HUES48 (cell line): ENCODE data around the gene PCLO.
"Not testable (repeated sequence)": the region's sequence is repeated elsewhere in the genome, so short reads cannot be mapped to it uniquely, and the experiment has no call there.

Experiments
- H3K27ac ChIP-seq: one replicate; pipeline ENCODE4 v1.7.0; 2013; ENCODE audit warnings: low read depth, low read length, inconsistent platforms
- H3K27me3 ChIP-seq: 2 replicates; pipeline ENCODE4 v1.6.1; 2013; ENCODE audit warnings: mild to moderate bottlenecking, low read length; ENCODE audit not compliant: control insufficient read depth, insufficient read depth
- H3K36me3 ChIP-seq: 2 replicates; pipeline ENCODE4 v1.6.1; 2013; ENCODE audit warnings: low read length; ENCODE audit not compliant: control insufficient read depth, insufficient read depth
- H3K4me1 ChIP-seq: 2 replicates; pipeline ENCODE4 v1.6.1; 2013; ENCODE audit warnings: mild to moderate bottlenecking, low read length; ENCODE audit not compliant: control insufficient read depth, insufficient read depth
- H3K4me3 ChIP-seq: 2 replicates; pipeline ENCODE4 v1.5.1; 2013; ENCODE audit warnings: mild to moderate bottlenecking, low read depth, low read length
- H3K9ac ChIP-seq: 2 replicates; pipeline ENCODE4 v1.6.1; 2013; ENCODE audit warnings: mild to moderate bottlenecking, low read depth, low read length, moderate library complexity
- H3K9me3 ChIP-seq: 2 replicates; pipeline ENCODE4 v1.6.1; 2013; ENCODE audit warnings: low read length; ENCODE audit not compliant: control insufficient read depth, insufficient read depth

The PCLO gene

DNA sequence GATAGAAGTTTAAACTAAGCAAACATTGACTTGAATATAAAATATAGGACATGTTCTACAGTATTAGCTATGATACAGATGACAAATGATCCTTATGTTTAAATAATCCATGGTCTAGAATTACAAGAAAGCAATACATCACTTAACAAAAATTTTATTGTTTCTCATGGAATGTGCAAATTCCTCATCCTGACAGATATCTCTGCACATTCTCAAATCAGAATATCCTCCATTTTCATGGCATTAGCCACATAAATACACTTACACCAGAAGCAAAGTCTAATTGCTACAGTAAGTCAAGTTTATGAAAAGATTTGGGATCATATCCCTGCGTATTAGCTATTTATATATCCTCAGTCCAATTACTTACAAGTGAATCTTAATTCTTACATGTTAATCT is 57.6 kb downstream of the PCLO start:
- H3K4me1 ChIP-seq, result peaks cover 5% of the 10 kb centered on the region
- no peaks in the 10 kb centered on the region for H3K36me3 ChIP-seq
- no peak overlapping the region for H3K9ac ChIP-seq
- H3K9me3 ChIP-seq, result no peaks in the 10 kb centered on the region
- H3K27ac ChIP-seq, result no peak overlapping the region
- H3K27me3 ChIP-seq, result no peaks in the 10 kb centered on the region
- no peak overlapping the region for H3K4me3 ChIP-seq

DNA sequence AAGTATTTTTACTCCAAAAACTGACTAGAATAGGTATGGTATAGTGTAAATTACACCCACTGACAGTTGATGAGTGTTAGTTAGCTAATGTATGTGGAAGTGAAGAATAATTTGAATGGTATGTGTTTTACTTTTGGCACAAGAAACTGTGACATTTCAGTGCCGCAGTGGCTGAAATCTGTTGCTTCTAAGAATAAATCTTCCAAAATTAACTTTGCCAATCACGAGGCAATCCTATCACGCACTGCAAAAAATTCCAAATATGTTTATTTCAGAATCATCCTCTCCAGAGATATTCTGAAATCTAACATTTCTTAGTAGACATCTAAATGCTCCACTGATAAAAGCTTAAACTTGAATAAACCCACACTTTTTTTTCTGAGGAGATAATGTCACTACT is 61.2 kb downstream of the PCLO start:
- H3K27ac ChIP-seq, result no peak overlapping the region
- no peaks in the 10 kb centered on the region for H3K36me3 ChIP-seq
- no peaks in the 10 kb centered on the region for H3K27me3 ChIP-seq
- no peak overlapping the region for H3K9ac ChIP-seq
- peaks cover 5% of the 10 kb centered on the region for H3K4me1 ChIP-seq
- no peaks in the 10 kb centered on the region for H3K9me3 ChIP-seq
- no peak overlapping the region for H3K4me3 ChIP-seq

DNA sequence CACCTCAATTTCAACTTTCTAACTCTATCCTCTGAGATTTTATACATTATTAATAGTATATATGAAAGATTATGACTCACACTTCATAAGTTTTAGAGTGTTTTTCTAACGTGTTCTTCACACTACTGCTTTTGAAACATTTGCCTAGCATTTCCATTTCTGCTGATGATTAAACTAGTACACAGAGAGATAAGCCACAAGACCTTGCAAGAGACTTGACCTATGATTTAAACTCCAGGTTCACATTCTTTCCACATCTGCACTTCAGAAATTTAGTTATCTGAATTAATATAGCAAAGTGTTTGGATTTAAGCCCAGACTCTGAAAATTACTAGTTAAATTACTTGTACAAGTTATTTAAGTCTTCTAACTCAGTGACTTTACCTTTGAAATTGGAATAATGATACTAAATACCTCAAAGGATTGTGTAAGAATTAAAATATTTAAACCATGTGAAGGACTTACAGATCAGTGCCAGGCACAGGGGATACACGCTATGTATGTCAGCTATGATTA is 66.6 kb downstream of the PCLO start:
- Histone ChIP-seq H3K9me3 (no peaks in the 10 kb centered on the region), H3K36me3 (no peaks in the 10 kb centered on the region)

GRCh38 chr7:83085299-83085698 is 77.4 kb downstream of the PCLO start:
- Histone ChIP-seq H3K4me1 (no peaks in the 10 kb centered on the region), H3K4me3 (no peak overlapping the region), H3K27me3 (no peaks in the 10 kb centered on the region), H3K9ac (no peak overlapping the region), H3K27ac (no peak overlapping the region), H3K36me3 (no peaks in the 10 kb centered on the region), H3K9me3 (no peaks in the 10 kb centered on the region)

More for the DNA sequence above, 66.6 kb downstream of the PCLO start:
- no peak overlapping the region for H3K27ac ChIP-seq
- H3K27me3 ChIP-seq, result no peaks in the 10 kb centered on the region
- no peak overlapping the region for H3K4me3 ChIP-seq
- H3K4me1 ChIP-seq, result no peaks in the 10 kb centered on the region
- H3K9ac ChIP-seq, result no peak overlapping the region

- H3K4me1 ChIP-seq, H3K9me3 ChIP-seq, H3K4me3 ChIP-seq, H3K36me3 ChIP-seq, H3K27ac ChIP-seq, H3K27me3 ChIP-seq, H3K9ac ChIP-seq: not testable (repeated sequence)
Observed at GRCh38 chr7:83079879-83080278, 82.8 kb downstream of the PCLO start.

DNA sequence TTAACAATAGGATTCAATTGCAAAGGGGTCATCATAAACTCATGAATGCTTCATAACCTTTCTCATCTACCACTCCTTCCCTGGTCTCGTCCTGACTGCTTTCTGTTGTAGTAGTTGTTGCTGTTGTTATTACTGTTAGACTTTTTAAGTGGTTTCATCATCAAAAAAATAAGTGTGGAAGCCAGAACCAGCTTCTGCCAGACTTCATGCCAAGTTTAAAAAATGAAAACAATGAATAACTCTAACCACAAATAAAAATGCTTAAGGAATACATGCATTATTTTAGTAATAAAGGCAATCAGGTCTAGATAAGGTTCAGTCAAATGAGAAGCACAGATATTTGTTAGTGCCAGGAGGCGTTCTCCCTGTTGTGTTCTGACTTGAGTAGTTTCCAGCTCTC is 85.4 kb downstream of the PCLO start:
- peaks cover 2% of the 10 kb centered on the region; the same call in 1 of the 2 replicates for H3K4me1 ChIP-seq
- no peak overlapping the region for H3K9ac ChIP-seq
- H3K36me3 ChIP-seq, result no peaks in the 10 kb centered on the region
- no peak overlapping the region for H3K27ac ChIP-seq
- no peaks in the 10 kb centered on the region for H3K9me3 ChIP-seq
- no peak overlapping the region for H3K4me3 ChIP-seq
- H3K27me3 ChIP-seq, result no peaks in the 10 kb centered on the region

DNA sequence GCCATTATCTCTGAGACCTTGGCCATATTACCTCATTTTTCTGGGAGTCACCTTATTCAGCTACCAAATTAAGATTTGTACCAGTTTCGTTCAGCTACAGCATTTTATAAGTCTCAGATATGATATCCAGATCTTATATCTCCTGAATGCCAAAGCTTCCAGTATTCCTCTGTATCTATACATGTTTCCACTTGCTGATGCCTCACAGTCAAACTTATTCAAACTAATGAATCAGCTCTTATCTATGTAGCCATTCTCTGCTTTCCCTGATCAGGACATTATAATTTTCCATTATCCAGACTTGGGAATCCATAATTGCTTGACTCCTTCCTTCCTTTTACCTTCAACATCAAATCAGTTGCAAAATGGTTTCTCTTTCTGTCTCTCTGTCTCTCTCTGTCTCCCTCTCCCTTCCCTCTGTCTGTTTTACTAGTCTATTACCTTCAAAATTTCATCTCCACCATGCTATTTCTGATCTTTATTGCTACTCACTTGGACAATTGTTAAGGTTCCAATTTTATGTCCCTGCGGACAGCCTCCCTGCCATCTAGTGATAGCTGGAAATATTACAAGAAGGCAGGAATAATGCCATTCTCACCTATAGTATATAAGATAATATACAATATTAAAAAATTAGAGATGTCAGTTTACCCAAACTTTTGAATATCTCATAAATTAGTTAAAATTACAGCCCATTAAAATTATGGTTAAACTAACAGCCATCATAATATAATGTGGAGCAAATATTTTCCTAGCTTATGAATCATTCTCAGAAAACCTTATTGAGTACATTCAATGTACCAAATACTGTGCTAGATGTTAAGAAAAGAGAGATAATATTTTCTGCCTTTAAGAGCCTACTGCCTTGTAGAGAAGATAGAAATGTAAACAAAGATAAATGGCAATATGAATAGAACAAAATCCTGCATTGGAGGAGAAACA is 89.8 kb downstream of the PCLO start:
- no peak overlapping the region for H3K9ac ChIP-seq
- no peaks in the 10 kb centered on the region for H3K36me3 ChIP-seq
- no peaks in the 10 kb centered on the region for H3K9me3 ChIP-seq
- H3K27me3 ChIP-seq, result no peaks in the 10 kb centered on the region
- peaks cover 2% of the 10 kb centered on the region; the same call in 1 of the 2 replicates for H3K4me1 ChIP-seq
- no peak overlapping the region for H3K4me3 ChIP-seq
- H3K27ac ChIP-seq, result no peak overlapping the region

DNA sequence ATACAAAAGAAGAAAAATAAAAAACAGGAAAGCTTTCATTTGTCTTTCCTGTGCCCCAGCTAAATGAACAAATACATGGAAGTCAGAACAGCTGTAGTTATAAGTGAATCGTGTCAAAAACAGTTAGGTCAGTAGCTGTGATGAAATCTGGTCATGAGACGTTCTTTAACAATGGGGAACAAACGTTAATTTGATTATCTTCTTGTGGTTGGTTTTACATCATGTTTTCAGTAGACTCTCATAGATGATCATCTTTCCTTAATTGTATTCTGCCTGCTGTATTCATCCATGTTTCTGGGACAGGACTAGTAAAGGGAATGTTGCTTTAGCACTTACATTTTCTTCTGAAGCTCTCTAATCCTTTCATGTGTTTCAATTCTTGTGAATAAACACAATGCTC is 97.0 kb downstream of the PCLO start:
- Histone ChIP-seq H3K4me1 (no peaks in the 10 kb centered on the region), H3K27me3 (no peaks in the 10 kb centered on the region), H3K36me3 (no peaks in the 10 kb centered on the region), H3K9ac (no peak overlapping the region), H3K4me3 (no peak overlapping the region), H3K9me3 (no peaks in the 10 kb centered on the region), H3K27ac (no peak overlapping the region)

DNA sequence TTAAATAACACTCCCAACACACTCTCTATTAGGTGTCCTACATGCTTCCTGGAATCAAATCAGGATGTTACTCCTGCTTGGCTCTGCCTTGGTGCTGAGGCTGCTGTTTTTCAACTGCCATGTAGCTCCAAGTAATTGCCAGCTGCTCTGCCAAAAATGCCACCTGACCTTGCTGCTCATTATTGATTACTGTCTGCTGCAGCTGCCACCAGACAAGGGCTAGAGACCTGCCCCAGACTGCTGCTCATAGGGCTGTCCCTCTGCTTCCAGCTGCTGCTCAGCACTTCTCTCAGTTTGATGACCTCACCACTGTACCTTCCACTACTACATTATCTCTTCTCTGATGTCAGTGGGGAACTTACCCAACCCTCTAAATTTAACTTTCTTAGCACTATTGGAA is 102.5 kb downstream of the PCLO start:
- no peak overlapping the region for H3K27ac ChIP-seq
- H3K27me3 ChIP-seq, result no peaks in the 10 kb centered on the region
- no peak overlapping the region for H3K4me3 ChIP-seq
- H3K36me3 ChIP-seq, result no peaks in the 10 kb centered on the region
- H3K9me3 ChIP-seq, result no peaks in the 10 kb centered on the region
- H3K4me1 ChIP-seq, result no peaks in the 10 kb centered on the region; the same call in 1 of the 2 replicates
- no peak overlapping the region for H3K9ac ChIP-seq

- no peak overlapping the region for H3K4me3 ChIP-seq
- H3K27me3 ChIP-seq, result no peaks in the 10 kb centered on the region
- no peaks in the 10 kb centered on the region for H3K9me3 ChIP-seq
- H3K27ac ChIP-seq, result no peak overlapping the region
- no peaks in the 10 kb centered on the region for H3K36me3 ChIP-seq
- no peaks in the 10 kb centered on the region; the same call in 1 of the 2 replicates for H3K4me1 ChIP-seq
- H3K9ac ChIP-seq, result no peak overlapping the region
Observed at GRCh38 chr7:83058667-83059066, 104.0 kb downstream of the PCLO start.

GRCh38 chr7:83055197-83055596 is 107.5 kb downstream of the PCLO start:
- Histone ChIP-seq H3K9ac (no peak overlapping the region), H3K27me3 (no peaks in the 10 kb centered on the region), H3K4me1 (no peaks in the 10 kb centered on the region; the same call in 1 of the 2 replicates), H3K27ac (no peak overlapping the region), H3K36me3 (no peaks in the 10 kb centered on the region), H3K4me3 (no peak overlapping the region), H3K9me3 (no peaks in the 10 kb centered on the region)
